ENCODE results near the gene MCTP1.

DNA sequence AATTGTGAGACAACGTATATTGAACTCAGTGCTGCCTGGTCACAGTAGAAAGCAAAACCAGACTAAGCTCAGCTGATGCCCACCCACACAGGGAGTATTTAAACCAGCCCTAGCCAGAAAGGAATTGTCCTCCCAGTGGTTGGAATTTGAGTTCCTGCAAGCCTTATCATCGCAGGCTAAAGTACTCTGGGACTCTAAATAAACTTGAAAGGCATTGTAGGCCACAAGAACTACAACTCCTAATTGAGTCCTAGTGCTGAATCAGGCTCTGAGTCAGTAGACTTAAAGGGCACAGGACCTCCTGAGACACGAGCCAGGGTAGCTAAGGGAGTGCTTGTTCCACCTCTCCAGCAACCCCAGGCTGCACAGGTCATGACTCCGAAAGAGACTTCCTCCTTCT, 171.4 kb downstream of the MCTP1 start:
- TF ChIP-seq EZH2 (IDR thresholded peaks at IDR 0.05; ENCODE audit: borderline replicate concordance, low read length), result no peak
- TF ChIP-seq, protein P1, sequence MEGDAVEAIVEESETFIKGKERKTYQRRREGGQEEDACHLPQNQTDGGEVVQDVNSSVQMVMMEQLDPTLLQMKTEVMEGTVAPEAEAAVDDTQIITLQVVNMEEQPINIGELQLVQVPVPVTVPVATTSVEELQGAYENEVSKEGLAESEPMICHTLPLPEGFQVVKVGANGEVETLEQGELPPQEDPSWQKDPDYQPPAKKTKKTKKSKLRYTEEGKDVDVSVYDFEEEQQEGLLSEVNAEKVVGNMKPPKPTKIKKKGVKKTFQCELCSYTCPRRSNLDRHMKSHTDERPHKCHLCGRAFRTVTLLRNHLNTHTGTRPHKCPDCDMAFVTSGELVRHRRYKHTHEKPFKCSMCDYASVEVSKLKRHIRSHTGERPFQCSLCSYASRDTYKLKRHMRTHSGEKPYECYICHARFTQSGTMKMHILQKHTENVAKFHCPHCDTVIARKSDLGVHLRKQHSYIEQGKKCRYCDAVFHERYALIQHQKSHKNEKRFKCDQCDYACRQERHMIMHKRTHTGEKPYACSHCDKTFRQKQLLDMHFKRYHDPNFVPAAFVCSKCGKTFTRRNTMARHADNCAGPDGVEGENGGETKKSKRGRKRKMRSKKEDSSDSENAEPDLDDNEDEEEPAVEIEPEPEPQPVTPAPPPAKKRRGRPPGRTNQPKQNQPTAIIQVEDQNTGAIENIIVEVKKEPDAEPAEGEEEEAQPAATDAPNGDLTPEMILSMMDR (conservative IDR thresholded peaks at IDR 0.05 in 1 of 2, IDR thresholded peaks at IDR 0.05 in 1 of 2; ENCODE audit: extremely low read depth in 1 of 2, insufficient read depth in 1 of 2, low read depth in 1 of 2, low read length in 2 of 2), result no peak

Data from mammary epithelial cell (primary cell).